BE2C (cell line): ENCODE data around the gene LRRC66.

Experiments used
- DNase-seq: peaks from one replicate; pipeline ENCODE4 v3.0.0-alpha.2; 2020
- H3K27me3 ChIP-seq: fragments of 250-450 bp; sonication (Bioruptor Pico); 2 replicates; pipeline ENCODE4 v1.5.1; 2020; ENCODE audit warnings: mild to moderate bottlenecking
- H3K36me3 ChIP-seq: fragments of 250-450 bp; sonication (Bioruptor Pico); 2 replicates; pipeline ENCODE4 v1.5.1; 2020; ENCODE audit warnings: mild to moderate bottlenecking
- H3K4me1 ChIP-seq: fragments of 250-450 bp; sonication (Bioruptor Pico); 2 replicates; pipeline ENCODE4 v1.5.1; 2020
- H3K4me3 ChIP-seq: 2 replicates; pipeline ENCODE4 v1.5.1; 2011; ENCODE audit warnings: low read depth, low read length
- H3K9me3 ChIP-seq: fragments of 250-450 bp; sonication (Bioruptor Pico); 2 replicates; pipeline ENCODE4 v1.5.1; 2020
- TF ChIP-seq, protein P1 (sequence below): IDR thresholded peaks from 2 replicates; pipeline ENCODE4 v1.5.1; 2012; ENCODE audit warnings: mild to moderate bottlenecking, low read depth, low read length

Gene LRRC66

DNA sequence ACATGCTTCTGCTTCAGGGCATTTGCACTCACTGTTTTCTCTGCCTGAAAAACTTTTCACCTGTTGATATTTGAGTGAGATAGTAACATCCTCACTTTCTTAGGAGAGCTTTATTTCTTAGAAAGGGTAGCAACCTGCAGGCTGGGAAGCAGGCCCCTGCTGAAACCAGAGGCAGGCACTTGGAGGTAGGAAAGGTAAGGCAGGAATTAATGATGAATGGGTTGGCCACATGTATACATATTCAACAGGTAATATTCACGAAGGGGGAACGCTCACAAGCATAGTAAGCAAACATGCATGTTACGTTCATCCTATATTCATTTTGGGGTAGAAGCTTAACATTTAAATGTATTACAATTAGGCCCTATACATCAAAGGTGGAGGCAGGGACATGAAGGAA lies 34.1 kb upstream of the LRRC66 start:
- Histone ChIP-seq H3K4me3 (no peak overlapping the region), H3K4me1 (no peaks in the 10 kb centered on the region), H3K27me3 (peaks cover 7% of the 10 kb centered on the region; the same call in 1 of the 2 replicates), H3K36me3 (no peaks in the 10 kb centered on the region), H3K9me3 (no peaks in the 10 kb centered on the region)
- DNase-seq = no peak
- TF ChIP-seq, protein P1, sequence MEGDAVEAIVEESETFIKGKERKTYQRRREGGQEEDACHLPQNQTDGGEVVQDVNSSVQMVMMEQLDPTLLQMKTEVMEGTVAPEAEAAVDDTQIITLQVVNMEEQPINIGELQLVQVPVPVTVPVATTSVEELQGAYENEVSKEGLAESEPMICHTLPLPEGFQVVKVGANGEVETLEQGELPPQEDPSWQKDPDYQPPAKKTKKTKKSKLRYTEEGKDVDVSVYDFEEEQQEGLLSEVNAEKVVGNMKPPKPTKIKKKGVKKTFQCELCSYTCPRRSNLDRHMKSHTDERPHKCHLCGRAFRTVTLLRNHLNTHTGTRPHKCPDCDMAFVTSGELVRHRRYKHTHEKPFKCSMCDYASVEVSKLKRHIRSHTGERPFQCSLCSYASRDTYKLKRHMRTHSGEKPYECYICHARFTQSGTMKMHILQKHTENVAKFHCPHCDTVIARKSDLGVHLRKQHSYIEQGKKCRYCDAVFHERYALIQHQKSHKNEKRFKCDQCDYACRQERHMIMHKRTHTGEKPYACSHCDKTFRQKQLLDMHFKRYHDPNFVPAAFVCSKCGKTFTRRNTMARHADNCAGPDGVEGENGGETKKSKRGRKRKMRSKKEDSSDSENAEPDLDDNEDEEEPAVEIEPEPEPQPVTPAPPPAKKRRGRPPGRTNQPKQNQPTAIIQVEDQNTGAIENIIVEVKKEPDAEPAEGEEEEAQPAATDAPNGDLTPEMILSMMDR = no peak

DNA sequence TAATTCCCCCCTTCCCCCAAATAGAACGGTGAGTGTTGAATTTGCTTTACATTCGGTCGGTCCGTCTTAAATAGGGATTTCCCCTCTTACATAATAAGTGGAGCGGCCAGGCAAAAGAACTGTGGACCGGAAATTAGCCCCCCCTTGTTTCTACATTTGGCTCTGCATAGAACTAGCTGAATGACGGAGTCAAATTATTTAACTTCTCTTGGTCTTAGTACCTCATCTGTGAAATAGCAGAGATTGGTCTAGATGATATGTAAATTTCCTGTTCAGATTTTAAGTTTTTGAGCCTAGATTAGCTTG lies 32.3 kb upstream of the LRRC66 start:
- TF ChIP-seq, protein P1 = no peak
- Histone ChIP-seq H3K36me3 (no peaks in the 10 kb centered on the region), H3K27me3 (peaks cover 7% of the 10 kb centered on the region), H3K4me1 (no peaks in the 10 kb centered on the region), H3K4me3 (no peak overlapping the region), H3K9me3 (no peaks in the 10 kb centered on the region)
- no peak for DNase-seq

DNA sequence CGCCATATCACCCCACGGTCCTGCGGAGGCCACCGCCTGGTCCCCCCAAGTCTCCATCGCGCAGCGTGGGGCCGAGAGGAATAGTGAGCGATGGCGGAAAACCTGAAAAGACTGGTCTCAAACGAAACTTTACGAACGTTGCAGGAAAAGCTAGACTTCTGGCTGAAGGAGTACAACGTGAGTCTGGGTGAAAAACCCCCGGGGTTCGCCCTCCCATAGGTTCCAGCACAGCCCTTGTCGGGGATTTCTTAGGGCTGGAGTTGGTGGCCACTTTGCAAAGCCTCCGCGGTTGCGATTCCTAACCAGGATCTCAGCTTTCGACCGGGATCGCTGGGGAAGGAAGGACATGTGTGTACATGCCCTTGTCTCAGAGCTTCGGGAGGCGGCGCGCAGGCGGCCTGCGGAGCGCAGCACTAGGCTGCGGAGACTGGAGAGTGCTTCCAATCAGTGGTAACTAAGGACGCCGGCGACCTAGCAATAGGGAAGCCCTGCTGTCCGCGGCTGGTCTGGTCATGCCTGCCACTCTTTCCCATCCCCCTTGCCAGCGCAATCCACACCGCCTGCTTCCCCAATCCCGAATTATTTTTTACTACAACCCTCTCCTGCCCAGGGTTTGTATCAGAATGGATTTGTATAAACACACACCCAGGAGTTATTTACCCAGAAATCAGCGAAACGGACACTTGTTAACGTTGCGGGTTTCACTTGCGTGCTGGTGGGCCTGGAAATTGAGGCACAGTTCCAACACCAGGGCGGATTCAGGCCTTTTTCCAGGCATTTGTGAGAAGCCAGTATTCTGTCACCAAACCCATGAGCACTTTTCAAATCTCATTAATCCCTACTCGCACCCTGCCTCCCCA lies 31.7 kb upstream of the LRRC66 start:
- peaks cover 7% of the 10 kb centered on the region for H3K27me3 ChIP-seq
- no peaks in the 10 kb centered on the region for H3K9me3 ChIP-seq
- no peaks in the 10 kb centered on the region for H3K4me1 ChIP-seq
- no peaks in the 10 kb centered on the region for H3K36me3 ChIP-seq
- TF ChIP-seq, protein P1 = no peak
- no peak overlapping the region for H3K4me3 ChIP-seq
- DNase-seq = no peak

DNA sequence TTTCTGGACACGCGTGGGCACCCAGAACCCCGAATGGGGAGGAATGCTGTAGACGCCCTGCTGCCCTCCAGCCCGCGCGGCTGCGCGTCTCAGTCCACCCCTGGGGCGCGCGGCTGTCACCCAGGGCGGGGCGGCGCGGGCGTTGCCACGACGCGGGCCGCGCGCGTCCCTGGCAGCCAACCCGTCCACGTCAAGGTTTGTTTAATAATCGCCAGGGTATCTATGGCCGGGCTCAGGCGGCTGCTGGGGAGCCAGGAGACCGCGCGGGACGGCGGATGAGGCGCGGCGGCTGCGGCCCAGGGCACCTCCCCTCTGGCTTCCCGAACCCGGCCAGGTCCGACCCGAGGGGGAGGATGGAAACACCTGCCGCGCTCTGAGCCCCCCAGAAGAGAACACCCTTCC lies 31.1 kb upstream of the LRRC66 start, which contains the start of gene SPATA18:
SPATA18 (plus strand) TSS at position 92 of the 402 bp plus-strand sequence. CDS start 401 bp downstream, outside the sequence.
- H3K4me3 ChIP-seq = no peak within 1 kb of the TSS
- DNase-seq = no peak
- peaks cover 7% of the 10 kb centered on the region for H3K27me3 ChIP-seq
- no peaks in the 10 kb centered on the region for H3K36me3 ChIP-seq
- no peaks in the 10 kb centered on the region for H3K4me1 ChIP-seq
- no peaks in the 10 kb centered on the region for H3K9me3 ChIP-seq
- TF ChIP-seq, protein P1 = no peak

DNA sequence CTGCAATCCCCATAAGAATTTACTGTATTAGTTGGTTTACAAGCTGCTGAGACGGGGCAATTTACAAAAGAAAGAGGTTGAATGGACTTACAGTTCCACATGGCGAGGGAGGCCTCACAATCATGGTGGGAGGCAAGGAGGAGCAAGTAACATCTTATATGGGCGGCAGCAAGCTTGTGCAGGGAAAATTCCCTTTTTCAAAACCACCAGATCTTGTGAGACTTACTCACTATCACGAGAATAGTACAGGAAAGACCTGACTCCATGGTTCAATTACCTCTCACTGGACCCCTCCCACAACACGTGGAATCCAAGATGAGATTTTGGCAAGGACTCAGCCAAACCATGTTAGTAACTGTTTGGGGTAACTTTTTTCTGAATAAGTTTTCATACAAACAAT lies 29.1 kb upstream of the LRRC66 start:
- TF ChIP-seq, protein P1 = no peak

DNA sequence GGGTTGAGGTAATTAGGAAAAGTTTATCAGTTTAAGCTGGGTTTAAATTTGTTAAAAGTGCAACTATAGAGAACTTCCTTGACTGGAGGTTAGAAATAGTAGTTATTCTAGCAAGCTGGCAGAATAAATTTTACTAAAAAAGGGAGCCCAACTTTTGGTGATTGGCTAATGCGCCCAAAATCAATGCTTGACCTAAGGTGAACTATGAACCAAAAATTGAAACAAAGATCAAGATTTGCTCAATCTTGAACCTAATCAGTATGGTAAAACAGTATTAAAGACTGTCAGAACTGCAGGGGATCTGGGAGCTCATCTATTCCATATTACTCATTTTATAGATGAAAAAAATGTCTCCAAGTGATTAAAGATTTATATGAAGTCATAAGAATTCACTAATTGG lies 24.9 kb upstream of the LRRC66 start:
- Histone ChIP-seq H3K36me3 (no peaks in the 10 kb centered on the region), H3K27me3 (no peaks in the 10 kb centered on the region; the same call in 1 of the 2 replicates), H3K9me3 (no peaks in the 10 kb centered on the region), H3K4me3 (no peak overlapping the region), H3K4me1 (no peaks in the 10 kb centered on the region)
- TF ChIP-seq, protein P1 = no peak
- no peak for DNase-seq

More for the DNA sequence above, 29.1 kb upstream of the LRRC66 start:
- Histone ChIP-seq H3K36me3 (no peaks in the 10 kb centered on the region), H3K27me3 (peaks cover 7% of the 10 kb centered on the region), H3K4me1 (no peaks in the 10 kb centered on the region), H3K9me3 (no peaks in the 10 kb centered on the region), H3K4me3 (no peak overlapping the region)
- no peak for DNase-seq
